HFF-Myc (cell line): ENCODE measurements around the gene GMPS.

Experiments
- DNase-seq: peaks from one replicate; pipeline ENCODE4 v3.0.0-alpha.2; 2011; ENCODE audit warnings: low read depth; ENCODE audit errors: extremely low read depth
- H3K4me3 ChIP-seq: replicated peaks from 2 replicates; pipeline ENCODE4 v1.5.1; 2011; ENCODE audit warnings: low read depth, mild to moderate bottlenecking, control low read depth, low read length
- CTCF ChIP-seq: IDR thresholded peaks from 2 replicates; pipeline ENCODE4 v1.5.1; 2012; ENCODE audit warnings: mild to moderate bottlenecking, low read depth, low read length, control low read depth; ENCODE audit errors: missing control alignments

The GMPS gene

GRCh38 chr3:155991212-155991611 lies 120.8 kb downstream of the GMPS start:
- H3K4me3 ChIP-seq: no peak overlapping the region
- DNase-seq: no peak
- TF ChIP-seq CTCF: no peak

- TF ChIP-seq CTCF: no peak
- H3K4me3 ChIP-seq: no peak overlapping the region
- no peak for DNase-seq
Observed at GRCh38 chr3:155991847-155992246, 121.4 kb downstream of the GMPS start.
